Osteoblast (primary cell): ENCODE results near the gene EXD3. TPM values are rescaled to one million over a fixed set of nuclear protein-coding genes. Genes with fewer than 3 reads are reported as not detected.

Source experiments
- DNase-seq: peaks from one replicate; pipeline ENCODE4 v3.0.0; 2011; ENCODE audit warnings: low spot score, mixed read lengths; ENCODE audit not compliant: insufficient read length; ENCODE audit errors: missing footprints
- H2AFZ ChIP-seq: 2 replicates; pipeline ENCODE4 v1.6.0; 2011; ENCODE audit warnings: mild to moderate bottlenecking, low read length
- H3K27ac ChIP-seq: 2 replicates; pipeline ENCODE4 v1.5.1; 2011; ENCODE audit warnings: mild to moderate bottlenecking, low read depth, low read length, moderate library complexity
- H3K27me3 ChIP-seq: 2 replicates; pipeline ENCODE4 v1.6.0; 2012; ENCODE audit warnings: mild to moderate bottlenecking, control low read depth, inconsistent platforms, low read length, moderate library complexity; ENCODE audit not compliant: insufficient read depth
- H3K36me3 ChIP-seq: 2 replicates; pipeline ENCODE4 v1.5.1; 2011; ENCODE audit warnings: mild to moderate bottlenecking, low read length, control low read depth, moderate library complexity; ENCODE audit not compliant: insufficient read depth
- H3K4me1 ChIP-seq: 2 replicates; pipeline ENCODE4 v1.5.1; 2011; ENCODE audit warnings: mild to moderate bottlenecking, low read length, control low read depth, moderate library complexity; ENCODE audit not compliant: insufficient read depth
- H3K4me2 ChIP-seq: 2 replicates; pipeline ENCODE4 v1.6.0; 2011; ENCODE audit warnings: mild to moderate bottlenecking, low read length; ENCODE audit not compliant: insufficient read depth
- H3K4me3 ChIP-seq: fragments of 200-600 bp; sonication (generic); 3 replicates; pipeline ENCODE4 v1.5.1; 2012; ENCODE audit warnings: mild to moderate bottlenecking, low read length, inconsistent platforms; ENCODE audit not compliant: insufficient read depth
- H3K79me2 ChIP-seq: 2 replicates; pipeline ENCODE4 v1.6.0; 2012; ENCODE audit warnings: mild to moderate bottlenecking, low read length, control low read depth, inconsistent platforms; ENCODE audit not compliant: insufficient read depth
- H3K9me3 ChIP-seq: 2 replicates; pipeline ENCODE4 v1.5.1; 2011; ENCODE audit warnings: low read depth, low read length, control low read depth
- H4K20me1 ChIP-seq: 2 replicates; pipeline ENCODE4 v1.6.0; 2012; ENCODE audit warnings: mild to moderate bottlenecking, low read length, control low read depth; ENCODE audit not compliant: insufficient read depth
- total RNA-seq: library from RNA; depleted of rRNA; stranded (reverse); fragments of >200 nt; gene quantifications from 2 replicates; pipeline ENCODE4 v1.2.3, GENCODE V29; 2012
- TF ChIP-seq, protein P1 (sequence below): IDR thresholded peaks from 2 replicates; pipeline ENCODE4 v1.5.1; 2011; ENCODE audit warnings: mild to moderate bottlenecking, low read depth, low read length, moderate library complexity; ENCODE audit errors: extremely low read depth

The EXD3 gene
- total RNA-seq, 1 donor: 7.6 TPM

GRCh38 chr9:137301081-137301947 lies 121.6 kb downstream of the EXD3 start:
- Histone ChIP-seq H2AFZ (peak overlapping the region; percentile 47), H3K27ac (no peak overlapping the region), H3K9me3 (no peaks in the 10 kb centered on the region), H3K27me3 (peaks cover 38% of the 10 kb centered on the region), H4K20me1 (no peaks in the 10 kb centered on the region), H3K4me1 (peaks cover 8% of the 10 kb centered on the region), H3K36me3 (no peaks in the 10 kb centered on the region), H3K79me2 (no peaks in the 10 kb centered on the region), H3K4me2 (peak overlapping the region; percentile 56), H3K4me3 (peak overlapping the region; percentile 41)
- TF ChIP-seq, protein P1, sequence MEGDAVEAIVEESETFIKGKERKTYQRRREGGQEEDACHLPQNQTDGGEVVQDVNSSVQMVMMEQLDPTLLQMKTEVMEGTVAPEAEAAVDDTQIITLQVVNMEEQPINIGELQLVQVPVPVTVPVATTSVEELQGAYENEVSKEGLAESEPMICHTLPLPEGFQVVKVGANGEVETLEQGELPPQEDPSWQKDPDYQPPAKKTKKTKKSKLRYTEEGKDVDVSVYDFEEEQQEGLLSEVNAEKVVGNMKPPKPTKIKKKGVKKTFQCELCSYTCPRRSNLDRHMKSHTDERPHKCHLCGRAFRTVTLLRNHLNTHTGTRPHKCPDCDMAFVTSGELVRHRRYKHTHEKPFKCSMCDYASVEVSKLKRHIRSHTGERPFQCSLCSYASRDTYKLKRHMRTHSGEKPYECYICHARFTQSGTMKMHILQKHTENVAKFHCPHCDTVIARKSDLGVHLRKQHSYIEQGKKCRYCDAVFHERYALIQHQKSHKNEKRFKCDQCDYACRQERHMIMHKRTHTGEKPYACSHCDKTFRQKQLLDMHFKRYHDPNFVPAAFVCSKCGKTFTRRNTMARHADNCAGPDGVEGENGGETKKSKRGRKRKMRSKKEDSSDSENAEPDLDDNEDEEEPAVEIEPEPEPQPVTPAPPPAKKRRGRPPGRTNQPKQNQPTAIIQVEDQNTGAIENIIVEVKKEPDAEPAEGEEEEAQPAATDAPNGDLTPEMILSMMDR: peak; percentile 5
- no peak for DNase-seq

GRCh38 chr9:137300567-137301080 lies 122.3 kb downstream of the EXD3 start:
- H4K20me1 ChIP-seq: no peaks in the 10 kb centered on the region
- no peaks in the 10 kb centered on the region for H3K9me3 ChIP-seq
- peaks cover 42% of the 10 kb centered on the region for H3K27me3 ChIP-seq
- H3K4me2 ChIP-seq: peak overlapping the region; percentile 50
- H3K36me3 ChIP-seq: no peaks in the 10 kb centered on the region
- TF ChIP-seq, protein P1: no peak
- H3K79me2 ChIP-seq: no peaks in the 10 kb centered on the region
- H3K27ac ChIP-seq: no peak overlapping the region
- H3K4me1 ChIP-seq: peaks cover 8% of the 10 kb centered on the region
- no peak for DNase-seq
- no peak overlapping the region for H2AFZ ChIP-seq
- peak overlapping the region; percentile 41 for H3K4me3 ChIP-seq

GRCh38 chr9:137299938-137300337 lies 123.0 kb downstream of the EXD3 start:
- H3K4me1 ChIP-seq: peaks cover 4% of the 10 kb centered on the region
- H3K4me2 ChIP-seq: no peak overlapping the region
- TF ChIP-seq, protein P1: no peak
- no peaks in the 10 kb centered on the region for H4K20me1 ChIP-seq
- H3K79me2 ChIP-seq: no peaks in the 10 kb centered on the region
- no peaks in the 10 kb centered on the region for H3K36me3 ChIP-seq
- no peak for DNase-seq
- H3K27ac ChIP-seq: no peak overlapping the region
- H2AFZ ChIP-seq: no peak overlapping the region
- no peaks in the 10 kb centered on the region for H3K9me3 ChIP-seq
- H3K27me3 ChIP-seq: peaks cover 44% of the 10 kb centered on the region
- H3K4me3 ChIP-seq: no peak overlapping the region

DNA sequence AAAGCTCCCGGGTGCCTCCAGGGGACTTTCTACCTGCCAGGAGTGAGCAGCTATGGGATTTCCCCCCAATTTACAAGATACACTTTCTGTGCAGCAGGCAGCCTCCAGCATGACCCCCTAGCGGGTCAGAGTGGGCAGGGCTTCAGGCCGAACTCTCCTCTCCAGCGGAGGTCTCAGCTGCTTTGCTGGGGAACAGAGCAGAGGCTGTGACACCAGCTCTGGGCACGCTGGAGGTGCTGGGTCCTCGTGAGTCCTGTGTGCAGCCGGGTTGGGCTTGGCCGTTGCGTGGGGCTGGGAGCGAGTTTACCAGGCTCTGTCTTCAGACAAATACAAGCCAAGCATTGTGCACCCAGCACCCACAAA lies 123.8 kb downstream of the EXD3 start:
- Histone ChIP-seq H3K9me3 (peaks cover 3% of the 10 kb centered on the region), H4K20me1 (peaks cover 3% of the 10 kb centered on the region), H3K4me1 (peaks cover 4% of the 10 kb centered on the region), H3K27ac (no peak overlapping the region), H2AFZ (no peak overlapping the region), H3K4me3 (no peak overlapping the region), H3K36me3 (no peaks in the 10 kb centered on the region), H3K79me2 (no peaks in the 10 kb centered on the region), H3K4me2 (no peak overlapping the region), H3K27me3 (peaks cover 51% of the 10 kb centered on the region)
- TF ChIP-seq, protein P1: no peak
- no peak for DNase-seq
